Heart right ventricle (tissue), 16 donors: ENCODE measurements around the gene LGR6. TPM values are rescaled to one million over a fixed set of nuclear protein-coding genes. Genes with fewer than 3 reads are reported as not detected.

ENCODE experiments used
- ATAC-seq, 8 donors: fragments of 200-7000 bp; cut with Tn5 transposase; one replicate each; pipeline ENCODE4 v1.9.1; 2020; ENCODE audit warnings: mild to moderate bottlenecking in 8 of 8, moderate library complexity in 8 of 8, moderate number of reproducible peaks in 1 of 8
- DNase-seq, 2 donors: peaks; one replicate each; pipeline ENCODE4 v3.0.0-alpha.2; 2020
- H3K27ac ChIP-seq, 10 donors: fragments of 200-600 bp; sonication (generic) in 2 of 10; one replicate each; pipeline versions ENCODE4 v1.5.0 to v1.8.0; 2020 to 2022; ENCODE audit warnings: mild to moderate bottlenecking in 3 of 10
- H3K27me3 ChIP-seq, 7 donors: fragments of 200-600 bp; one replicate each; pipeline ENCODE4 v1.8.0; 2021 to 2022; ENCODE audit warnings: mild to moderate bottlenecking in 2 of 7
- H3K36me3 ChIP-seq, 9 donors: fragments of 200-600 bp; sonication (generic) in 1 of 9; one replicate each; pipeline versions ENCODE4 v1.5.0 to v1.8.0; 2020 to 2022; ENCODE audit warnings: mild to moderate bottlenecking in 2 of 9
- H3K4me1 ChIP-seq, 9 donors: fragments of 200-600 bp; sonication (generic) in 1 of 9; one replicate each; pipeline versions ENCODE4 v1.5.0 to v1.8.0; 2020 to 2022; ENCODE audit warnings: mild to moderate bottlenecking in 4 of 9
- H3K4me3 ChIP-seq, 10 donors: fragments of 200-600 bp; sonication (generic) in 2 of 10; one replicate each; pipeline versions ENCODE4 v1.5.0 to v1.8.0; 2020 to 2022; ENCODE audit warnings: mild to moderate bottlenecking in 7 of 10, moderate library complexity in 2 of 10
- H3K9me3 ChIP-seq, 11 donors: fragments of 200-600 bp in 10 of 11; sonication (generic) in 2 of 11; one replicate each; pipeline versions ENCODE4 v1.5.0 to v1.8.0; 2013 to 2022; ENCODE audit warnings: mild to moderate bottlenecking in 2 of 11, control low read depth in 1 of 11, moderate library complexity in 1 of 11
- WGBS, 2 donors: extraction: QIAGEN DNeasy Blood & Tissue Kit; methylation state at CpG; one replicate each; pipeline ENCODE4 v1.1.7; 2013; ENCODE audit warnings: inconsistent platforms in 1 of 2; 5-methylcytosine and 5-hydroxymethylcytosine counted together
- intact Hi-C, 10 donors: fragments of 100-400 bp; cut with DNase I; formaldehyde crosslinking; loops; one replicate each; pipeline versions ENCODE4 v1.11.1 to v1.14.2; 2022
- polyA plus RNA-seq, 2 donors: library from polyadenylated mRNA; stranded (reverse); fragments of 200-250 nt; gene quantifications; one replicate each; pipeline ENCODE4 v1.2.3, GENCODE V29; 2013
- total RNA-seq, 10 donors: library from RNA; stranded (reverse); fragmentation: NEBNext Ultra II Directional in 3 of 10; extraction: Animal tissue kit (Norgen Biotek cat#: 25700) in 3 of 10; gene quantifications; one replicate each; pipeline versions ENCODE4 v1.2.1 to v1.2.4, GENCODE V29; 2021 to 2023
- TF ChIP-seq, protein P1 (sequence below), 9 donors: fragments of 200-600 bp; sonication (generic) in 2 of 9; IDR thresholded peaks; one replicate each; pipeline versions ENCODE4 v1.5.0 to v1.8.0; 2021 to 2022; ENCODE audit warnings: antibody characterized with exemption in 9 of 9, mild to moderate bottlenecking in 5 of 9, moderate library complexity in 1 of 9
- donor health status: Arrhythmogenic right ventricular cardiomyopathy.
- donor health status: ischemic (EF 13 %, LVEDD 7.1; RV severe dilation, severe dysfunction).
- donor health status: healthy with polysubstance abuse.
- donor health status: DM: no; HTN: yes; CAD: no.
- donor health status: DM: no; HTN: no; CAD: no.
- donor health status: ischemic (EF 25% LVEDD 6.9; RV normal size, moderate dysfunction).
- donor health status: ischemic (EF 25% LVEDD 5.7; RV mildly dilated, moderate dysfunction).
- donor health status: healthy.
- donor health status: DM: yes; HTN: yes; CAD: no.
- donor health status: Ischemic cardiomyopathy.
- donor health status: ischemic (EF 35%, LVEDD 5.7; RV mildly dilated, moderate dysfunction).
- donor health status: nonischemic (EF 11% LVEDD 7.7; RV severe dilation, severe dysfunction).
- donor health status: DM: yes; HTN: yes; CAD: no.
- donor health status: PGD.
- donor health status: ischemic (EF 29% LVEDD 5.4; RV normal size, mild dysfunction).
- donor health status: nonischemic (EF 23%, LVEDD 6.1; RV moderate dilation, normal function).

The LGR6 gene
- total and polyA plus RNA-seq, 12 donors: 0.19 to 13.5 (median 2.2) TPM

- H3K4me3 ChIP-seq: no peak overlapping the region
- ATAC-seq (no peak), DNase-seq (no peak)
- TF ChIP-seq, protein P1, sequence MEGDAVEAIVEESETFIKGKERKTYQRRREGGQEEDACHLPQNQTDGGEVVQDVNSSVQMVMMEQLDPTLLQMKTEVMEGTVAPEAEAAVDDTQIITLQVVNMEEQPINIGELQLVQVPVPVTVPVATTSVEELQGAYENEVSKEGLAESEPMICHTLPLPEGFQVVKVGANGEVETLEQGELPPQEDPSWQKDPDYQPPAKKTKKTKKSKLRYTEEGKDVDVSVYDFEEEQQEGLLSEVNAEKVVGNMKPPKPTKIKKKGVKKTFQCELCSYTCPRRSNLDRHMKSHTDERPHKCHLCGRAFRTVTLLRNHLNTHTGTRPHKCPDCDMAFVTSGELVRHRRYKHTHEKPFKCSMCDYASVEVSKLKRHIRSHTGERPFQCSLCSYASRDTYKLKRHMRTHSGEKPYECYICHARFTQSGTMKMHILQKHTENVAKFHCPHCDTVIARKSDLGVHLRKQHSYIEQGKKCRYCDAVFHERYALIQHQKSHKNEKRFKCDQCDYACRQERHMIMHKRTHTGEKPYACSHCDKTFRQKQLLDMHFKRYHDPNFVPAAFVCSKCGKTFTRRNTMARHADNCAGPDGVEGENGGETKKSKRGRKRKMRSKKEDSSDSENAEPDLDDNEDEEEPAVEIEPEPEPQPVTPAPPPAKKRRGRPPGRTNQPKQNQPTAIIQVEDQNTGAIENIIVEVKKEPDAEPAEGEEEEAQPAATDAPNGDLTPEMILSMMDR (IDR thresholded peaks at IDR 0.05): no peak
- H3K27ac ChIP-seq: no peak overlapping the region
- peaks cover 0 to 10% (median 0%) of the 10 kb centered on the region in 9 donors for H3K4me1 ChIP-seq
- H3K9me3 ChIP-seq: no peaks in the 10 kb centered on the region
- H3K27me3 ChIP-seq: no peaks in the 10 kb centered on the region
- no peaks in the 10 kb centered on the region for H3K36me3 ChIP-seq
- intact Hi-C loops: loop anchor here in 1 of 10 donors (5.0 kb wide), 1 partner anchor 35 kb away; no protein-coding TSS in a partner anchor
- WGBS, 2 donors: 94 to 99% methylated on average over 3 of the region's 3 CpGs
Measured at GRCh38 chr1:202276920-202277319, 83.3 kb downstream of the LGR6 start.

DNA sequence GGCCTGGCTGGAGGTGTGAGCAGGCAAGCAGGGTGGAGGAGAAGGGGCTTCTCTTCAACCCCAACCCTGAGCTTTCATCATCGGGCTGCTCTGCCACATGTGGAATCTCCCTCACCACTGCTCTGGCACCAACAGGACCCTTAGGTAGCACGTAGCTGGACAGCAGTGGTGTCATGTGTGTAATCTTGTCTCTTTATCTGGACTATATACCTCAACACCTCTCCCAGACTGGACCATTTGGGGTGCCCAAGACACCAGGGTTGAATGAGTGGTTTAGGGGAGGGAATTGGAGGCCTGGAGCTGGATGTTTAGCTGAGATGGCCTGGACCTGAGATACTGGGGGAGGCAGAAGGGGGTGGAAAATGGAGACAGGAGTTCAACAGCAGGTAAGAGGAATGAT, 85.2 kb downstream of the LGR6 start:
- H3K36me3 ChIP-seq: no peaks in the 10 kb centered on the region
- 81 to 85% methylated on average over 2 of the region's 2 CpGs for WGBS, 2 donors
- H3K4me1 ChIP-seq: peaks cover 0 to 18% (median 0%) of the 10 kb centered on the region in 9 donors
- no peak for DNase-seq
- ATAC-seq: no peak
- TF ChIP-seq, protein P1 (IDR thresholded peaks at IDR 0.05): no peak
- H3K4me3 ChIP-seq: no peak overlapping the region
- intact Hi-C loops: loop anchor here in 1 of 10 donors (5.0 kb wide), 1 partner anchor 34 kb away; no protein-coding TSS in a partner anchor
- H3K27ac ChIP-seq: no peak overlapping the region
- peaks cover 0 to 5% (median 0%) of the 10 kb centered on the region in 7 donors for H3K27me3 ChIP-seq
- no peaks in the 10 kb centered on the region for H3K9me3 ChIP-seq

- Histone ChIP-seq H3K36me3 (no peaks in the 10 kb centered on the region), H3K4me3 (no peak overlapping the region), H3K27ac (no peak overlapping the region), H3K9me3 (no peaks in the 10 kb centered on the region), H3K27me3 (peaks cover 0 to 11% (median 0%) of the 10 kb centered on the region in 7 donors), H3K4me1 (peaks cover 0 to 24% (median 0%) of the 10 kb centered on the region in 9 donors)
- intact Hi-C loops: loop anchor here in 1 of 10 donors (5.0 kb wide), 1 partner anchor 32 kb away; no protein-coding TSS in a partner anchor
- WGBS, 2 donors: 89 to 90% methylated on average over 2 of the region's 2 CpGs
- TF ChIP-seq, protein P1 (IDR thresholded peaks at IDR 0.05): no peak
- no peak for DNase-seq
- no peak for ATAC-seq
Measured at GRCh38 chr1:202279806-202280205, 86.2 kb downstream of the LGR6 start.

GRCh38 chr1:202280595-202280994, 87.0 kb downstream of the LGR6 start:
- no peaks in the 10 kb centered on the region for H3K36me3 ChIP-seq
- ATAC-seq: no peak
- peaks cover 0 to 11% (median 0%) of the 10 kb centered on the region in 7 donors for H3K27me3 ChIP-seq
- intact Hi-C loops: no loop called here
- WGBS, 2 donors: 87 to 89% methylated on average over 7 of the region's 7 CpGs
- no peak overlapping the region for H3K4me3 ChIP-seq
- DNase-seq: no peak
- peaks cover 0 to 24% (median 0%) of the 10 kb centered on the region in 9 donors for H3K4me1 ChIP-seq
- TF ChIP-seq, protein P1 (IDR thresholded peaks at IDR 0.05): no peak
- no peak overlapping the region for H3K27ac ChIP-seq
- no peaks in the 10 kb centered on the region for H3K9me3 ChIP-seq
